HUES48 (cell line): ENCODE measurements around the gene CTTN.

ENCODE experiments used
- H3K27ac ChIP-seq: one replicate; pipeline ENCODE4 v1.7.0; 2013; ENCODE audit warnings: low read depth, low read length, inconsistent platforms
- H3K27me3 ChIP-seq: 2 replicates; pipeline ENCODE4 v1.6.1; 2013; ENCODE audit warnings: mild to moderate bottlenecking, low read length; ENCODE audit not compliant: control insufficient read depth, insufficient read depth
- H3K36me3 ChIP-seq: 2 replicates; pipeline ENCODE4 v1.6.1; 2013; ENCODE audit warnings: low read length; ENCODE audit not compliant: control insufficient read depth, insufficient read depth
- H3K4me1 ChIP-seq: 2 replicates; pipeline ENCODE4 v1.6.1; 2013; ENCODE audit warnings: mild to moderate bottlenecking, low read length; ENCODE audit not compliant: control insufficient read depth, insufficient read depth
- H3K4me3 ChIP-seq: 2 replicates; pipeline ENCODE4 v1.5.1; 2013; ENCODE audit warnings: mild to moderate bottlenecking, low read depth, low read length
- H3K9ac ChIP-seq: 2 replicates; pipeline ENCODE4 v1.6.1; 2013; ENCODE audit warnings: mild to moderate bottlenecking, low read depth, low read length, moderate library complexity
- H3K9me3 ChIP-seq: 2 replicates; pipeline ENCODE4 v1.6.1; 2013; ENCODE audit warnings: low read length; ENCODE audit not compliant: control insufficient read depth, insufficient read depth

The CTTN gene

DNA sequence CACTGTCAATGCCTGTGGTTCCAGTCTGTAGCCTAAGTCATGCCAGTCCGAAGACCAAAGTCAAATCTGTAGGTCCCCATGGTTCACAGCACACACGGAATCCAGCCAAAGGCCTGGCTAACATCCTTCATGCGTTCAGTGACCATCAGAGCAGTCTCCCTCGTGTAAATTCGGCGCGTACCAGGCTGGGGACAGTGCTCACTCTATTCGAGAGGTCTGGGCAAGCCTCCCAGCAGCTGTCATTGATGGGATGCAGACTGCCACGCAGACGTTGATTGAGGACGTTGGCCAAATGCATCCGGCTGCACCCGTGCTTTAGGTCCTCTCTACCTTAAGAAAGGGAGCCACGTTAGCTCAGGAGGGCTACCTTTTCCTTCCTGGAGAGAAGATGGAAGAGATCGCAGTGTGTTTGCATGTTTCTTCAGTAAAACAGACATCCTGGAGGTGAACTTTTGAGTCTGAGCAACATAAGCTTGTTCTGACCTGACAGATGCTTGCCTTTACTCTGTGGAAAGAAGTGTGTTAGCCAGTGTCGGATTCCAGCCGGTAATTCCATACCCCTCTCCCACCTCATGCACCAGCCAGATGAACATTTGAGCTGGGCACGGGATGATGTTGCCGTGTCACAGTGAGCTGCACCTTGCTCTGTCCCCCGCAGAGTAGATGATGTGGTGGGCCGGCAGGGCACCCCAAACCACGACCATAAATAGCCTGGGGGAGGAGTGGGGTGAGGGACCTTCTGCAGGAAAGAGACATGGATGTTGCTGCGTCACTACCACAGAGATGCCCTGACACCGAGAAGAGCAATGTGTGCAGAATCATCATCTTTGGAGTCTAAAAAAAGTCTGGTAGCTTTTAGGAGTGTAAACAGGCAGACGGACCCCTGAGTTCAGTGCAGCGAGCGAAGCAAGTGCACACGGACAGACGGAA lies 12.2 kb downstream of the CTTN start:
- H3K36me3 ChIP-seq = peaks cover 97% of the 10 kb centered on the region
- H3K9ac ChIP-seq = no peak overlapping the region
- no peaks in the 10 kb centered on the region for H3K9me3 ChIP-seq
- no peak overlapping the region for H3K27ac ChIP-seq
- H3K4me1 ChIP-seq = no peaks in the 10 kb centered on the region
- H3K27me3 ChIP-seq = no peaks in the 10 kb centered on the region
- no peak overlapping the region for H3K4me3 ChIP-seq

- Histone ChIP-seq H3K4me3 (no peak overlapping the region), H3K36me3 (peaks cover 97% of the 10 kb centered on the region), H3K27me3 (no peaks in the 10 kb centered on the region), H3K27ac (no peak overlapping the region), H3K9me3 (no peaks in the 10 kb centered on the region), H3K4me1 (no peaks in the 10 kb centered on the region), H3K9ac (no peak overlapping the region)
Observed at GRCh38 chr11:70411713-70412452, 13.6 kb downstream of the CTTN start.

DNA sequence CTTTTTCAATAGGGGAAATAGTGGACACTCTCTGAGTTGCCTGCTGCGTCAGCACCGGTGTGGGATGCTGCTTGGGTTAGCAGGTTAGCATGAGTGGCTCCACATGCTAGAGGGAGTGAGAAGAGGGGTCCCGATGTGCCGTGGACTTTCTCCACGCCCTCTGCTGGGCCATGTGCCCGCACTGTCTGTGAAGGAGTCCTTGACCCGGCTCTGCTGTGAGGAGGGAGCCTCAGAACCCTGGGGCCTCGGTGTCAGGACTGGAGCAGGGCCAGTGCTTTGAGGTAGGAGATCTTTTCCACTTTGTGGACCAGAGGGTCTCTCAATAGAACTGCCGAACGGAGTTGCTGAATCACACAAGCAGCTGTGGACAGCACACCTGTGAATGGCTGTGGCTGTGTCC lies 14.8 kb downstream of the CTTN start:
- no peaks in the 10 kb centered on the region for H3K4me1 ChIP-seq
- H3K9ac ChIP-seq = no peak overlapping the region
- H3K4me3 ChIP-seq = no peak overlapping the region
- peaks cover 97% of the 10 kb centered on the region for H3K36me3 ChIP-seq
- H3K27ac ChIP-seq = no peak overlapping the region
- H3K9me3 ChIP-seq = no peaks in the 10 kb centered on the region
- no peaks in the 10 kb centered on the region for H3K27me3 ChIP-seq

DNA sequence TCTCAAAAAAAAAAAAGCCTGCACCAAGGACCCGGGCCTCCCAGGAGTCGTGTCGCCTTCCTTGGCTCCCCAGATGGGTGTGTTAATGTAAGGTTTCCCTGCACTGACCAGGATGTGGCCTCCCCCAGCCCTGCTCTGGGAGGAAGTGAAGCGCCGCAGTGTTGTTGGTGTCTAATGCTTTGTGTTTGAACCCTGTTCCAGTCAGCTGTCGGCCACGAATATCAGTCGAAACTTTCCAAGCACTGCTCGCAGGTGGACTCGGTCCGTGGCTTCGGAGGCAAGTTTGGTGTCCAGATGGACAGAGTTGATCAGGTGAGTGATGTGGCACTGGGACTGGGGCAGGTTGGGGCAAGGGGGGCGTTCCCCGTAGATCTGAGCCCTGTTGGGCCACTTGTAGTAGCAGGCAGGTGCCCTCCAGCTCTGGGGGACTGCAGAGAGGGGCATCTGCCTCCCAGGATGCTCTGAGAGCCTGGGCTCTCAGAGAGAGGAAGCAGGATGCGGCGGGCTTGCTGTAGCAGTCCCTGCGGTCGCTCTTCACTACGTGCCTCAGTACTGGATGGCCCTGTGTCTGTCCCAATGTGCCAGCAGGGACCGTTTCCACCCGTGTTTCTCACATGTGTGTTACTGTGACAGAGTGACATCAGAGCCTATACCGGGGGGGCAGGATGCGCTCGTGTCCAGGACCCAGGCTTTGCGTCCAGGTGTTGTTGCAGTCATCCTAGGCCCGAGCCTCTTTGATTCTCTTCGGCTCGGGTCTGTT lies 16.2 kb downstream of the CTTN start:
- H3K4me3 ChIP-seq = no peak overlapping the region
- H3K36me3 ChIP-seq = peaks cover 94% of the 10 kb centered on the region
- H3K9ac ChIP-seq = no peak overlapping the region
- H3K4me1 ChIP-seq = no peaks in the 10 kb centered on the region
- H3K27me3 ChIP-seq = no peaks in the 10 kb centered on the region
- no peak overlapping the region for H3K27ac ChIP-seq
- no peaks in the 10 kb centered on the region for H3K9me3 ChIP-seq

- Histone ChIP-seq H3K36me3 (peaks cover 94% of the 10 kb centered on the region), H3K9ac (no peak overlapping the region), H3K9me3 (no peaks in the 10 kb centered on the region), H3K27ac (no peak overlapping the region), H3K4me1 (no peaks in the 10 kb centered on the region), H3K4me3 (no peak overlapping the region), H3K27me3 (no peaks in the 10 kb centered on the region)
Observed at GRCh38 chr11:70415191-70415590, 16.9 kb downstream of the CTTN start.

DNA sequence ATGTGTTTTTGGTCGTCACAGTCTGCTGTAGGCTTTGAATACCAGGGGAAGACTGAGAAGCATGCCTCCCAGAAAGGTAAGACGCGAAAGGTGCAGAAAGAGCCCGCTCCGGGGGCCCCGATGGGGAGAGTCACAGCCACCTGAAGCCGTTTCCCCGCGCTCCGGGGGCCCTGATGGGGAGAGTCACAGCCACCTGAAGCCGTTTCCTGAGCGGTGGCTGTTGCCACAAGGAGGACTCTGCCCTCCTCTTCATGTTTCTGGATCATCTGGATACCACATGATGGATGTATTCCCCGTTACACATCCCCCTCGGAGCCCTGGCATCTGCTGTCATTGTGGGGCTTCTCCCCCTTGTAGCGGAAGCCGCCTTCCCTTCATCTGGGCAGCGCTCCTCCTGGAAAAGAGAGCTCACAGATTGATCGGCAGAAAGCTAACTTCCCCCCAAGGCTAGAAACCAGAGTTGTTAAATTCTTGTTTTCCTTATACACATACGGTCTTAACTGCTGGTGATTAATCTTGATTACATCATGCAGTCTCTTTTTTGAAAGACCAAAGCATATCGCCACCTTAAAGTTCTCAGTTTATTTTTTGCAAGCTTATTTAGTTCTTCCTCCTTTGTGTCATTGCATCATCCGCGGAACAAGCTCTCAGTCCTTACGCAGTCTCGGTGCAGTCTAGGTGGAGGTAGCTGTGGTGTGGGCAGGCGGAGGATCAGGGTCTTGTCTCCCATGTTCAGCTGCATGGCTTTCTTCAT lies 17.5 kb downstream of the CTTN start:
- Histone ChIP-seq H3K9me3 (no peaks in the 10 kb centered on the region), H3K4me1 (no peaks in the 10 kb centered on the region), H3K27ac (peak overlapping the region; percentile 20), H3K4me3 (no peak overlapping the region), H3K27me3 (no peaks in the 10 kb centered on the region), H3K36me3 (peaks cover 94% of the 10 kb centered on the region), H3K9ac (no peak overlapping the region)

- Histone ChIP-seq H3K36me3 (peaks cover 94% of the 10 kb centered on the region), H3K27ac (no peak overlapping the region), H3K27me3 (no peaks in the 10 kb centered on the region), H3K4me3 (no peak overlapping the region), H3K9me3 (no peaks in the 10 kb centered on the region), H3K4me1 (no peaks in the 10 kb centered on the region), H3K9ac (no peak overlapping the region)
Observed at GRCh38 chr11:70416881-70417280, 18.6 kb downstream of the CTTN start.

- peaks cover 94% of the 10 kb centered on the region for H3K36me3 ChIP-seq
- no peaks in the 10 kb centered on the region for H3K27me3 ChIP-seq
- H3K27ac ChIP-seq = no peak overlapping the region
- no peak overlapping the region for H3K9ac ChIP-seq
- no peak overlapping the region for H3K4me3 ChIP-seq
- no peaks in the 10 kb centered on the region for H3K4me1 ChIP-seq
- H3K9me3 ChIP-seq = no peaks in the 10 kb centered on the region
Observed at GRCh38 chr11:70418130-70418529, 19.8 kb downstream of the CTTN start.

DNA sequence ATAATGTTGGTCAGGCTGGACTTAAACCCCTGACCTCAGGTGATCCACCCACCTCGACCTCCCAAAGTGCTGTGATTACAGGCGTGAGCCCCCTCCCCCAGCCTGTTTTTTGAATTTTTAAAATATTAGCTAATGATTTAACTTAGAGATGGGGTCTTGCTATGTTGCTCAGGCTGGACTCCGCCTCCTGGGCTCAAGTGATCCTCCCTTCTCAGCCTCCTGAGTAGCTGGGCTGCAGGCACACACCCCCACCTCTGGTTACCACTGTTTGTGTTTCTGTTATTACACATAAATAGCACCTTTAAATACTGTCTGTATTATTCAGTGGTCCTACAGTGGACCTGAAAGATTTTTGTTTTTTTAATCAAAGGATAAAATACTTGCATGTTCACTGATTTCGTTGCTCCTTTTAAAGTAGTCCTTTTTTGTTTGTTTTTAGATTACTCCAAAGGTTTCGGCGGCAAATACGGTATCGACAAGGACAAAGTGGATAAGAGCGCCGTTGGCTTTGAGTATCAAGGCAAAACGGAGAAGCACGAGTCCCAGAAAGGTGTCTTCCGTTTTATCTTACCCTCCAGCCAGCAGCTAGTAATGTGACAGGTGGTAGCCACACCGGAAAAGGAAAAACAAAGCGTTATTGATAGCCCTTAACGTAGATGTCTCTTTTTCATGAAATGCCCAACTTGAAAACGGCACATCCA lies 21.1 kb downstream of the CTTN start:
- Histone ChIP-seq H3K27ac (no peak overlapping the region), H3K36me3 (peaks cover 97% of the 10 kb centered on the region), H3K9me3 (no peaks in the 10 kb centered on the region), H3K4me1 (no peaks in the 10 kb centered on the region), H3K4me3 (no peak overlapping the region), H3K27me3 (no peaks in the 10 kb centered on the region), H3K9ac (no peak overlapping the region)

DNA sequence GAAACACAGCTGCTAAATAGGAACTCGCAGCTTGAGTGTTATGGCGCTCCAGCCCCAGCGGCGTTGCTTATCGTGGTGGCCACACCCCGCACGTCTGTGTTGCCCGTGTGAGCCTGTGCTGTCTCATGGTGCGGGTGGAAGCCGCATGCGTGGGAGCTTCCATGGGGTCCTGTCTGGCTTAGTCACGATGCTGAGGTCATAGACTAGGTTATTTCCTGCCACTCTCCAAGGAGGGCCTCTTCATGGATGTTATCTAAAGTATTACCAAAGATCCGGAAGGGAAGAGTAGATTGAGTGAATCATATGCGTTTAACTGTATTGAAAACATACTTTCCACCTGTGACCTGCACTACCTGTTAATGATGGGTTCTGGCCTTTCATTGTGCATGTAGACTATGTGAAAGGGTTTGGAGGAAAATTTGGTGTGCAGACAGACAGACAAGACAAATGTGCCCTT lies 21.7 kb downstream of the CTTN start:
- H3K27ac ChIP-seq = no peak overlapping the region
- no peak overlapping the region for H3K9ac ChIP-seq
- H3K4me1 ChIP-seq = no peaks in the 10 kb centered on the region
- H3K9me3 ChIP-seq = no peaks in the 10 kb centered on the region
- no peak overlapping the region for H3K4me3 ChIP-seq
- H3K36me3 ChIP-seq = peaks cover 97% of the 10 kb centered on the region
- H3K27me3 ChIP-seq = no peaks in the 10 kb centered on the region
